GM18870 (cell line): Measurements from ENCODE around the gene C4BPB.

Source experiments
- ATAC-seq: cut with Tn5 transposase; IDR thresholded peaks from one replicate; pipeline ENCODE4 v1.9.1; 2021; ENCODE audit warnings: moderate library complexity; ENCODE audit not compliant: unreplicated experiment

Gene C4BPB

GRCh38 chr1:207139616-207140015 lies 51.0 kb downstream of the C4BPB start:
- ATAC-seq, result no peak

GRCh38 chr1:207140536-207140935 lies 51.9 kb downstream of the C4BPB start:
- no peak for ATAC-seq

- no peak for ATAC-seq
Observed at GRCh38 chr1:207145401-207146058, 56.9 kb downstream of the C4BPB start.
